GM18867 (cell line): ENCODE data around the gene ANKRD13D.

Experiments
- ATAC-seq: cut with Tn5 transposase; IDR thresholded peaks from one replicate; pipeline ENCODE4 v1.9.1; 2021; ENCODE audit warnings: mild to moderate bottlenecking, moderate library complexity; ENCODE audit not compliant: unreplicated experiment

The ANKRD13D gene

DNA sequence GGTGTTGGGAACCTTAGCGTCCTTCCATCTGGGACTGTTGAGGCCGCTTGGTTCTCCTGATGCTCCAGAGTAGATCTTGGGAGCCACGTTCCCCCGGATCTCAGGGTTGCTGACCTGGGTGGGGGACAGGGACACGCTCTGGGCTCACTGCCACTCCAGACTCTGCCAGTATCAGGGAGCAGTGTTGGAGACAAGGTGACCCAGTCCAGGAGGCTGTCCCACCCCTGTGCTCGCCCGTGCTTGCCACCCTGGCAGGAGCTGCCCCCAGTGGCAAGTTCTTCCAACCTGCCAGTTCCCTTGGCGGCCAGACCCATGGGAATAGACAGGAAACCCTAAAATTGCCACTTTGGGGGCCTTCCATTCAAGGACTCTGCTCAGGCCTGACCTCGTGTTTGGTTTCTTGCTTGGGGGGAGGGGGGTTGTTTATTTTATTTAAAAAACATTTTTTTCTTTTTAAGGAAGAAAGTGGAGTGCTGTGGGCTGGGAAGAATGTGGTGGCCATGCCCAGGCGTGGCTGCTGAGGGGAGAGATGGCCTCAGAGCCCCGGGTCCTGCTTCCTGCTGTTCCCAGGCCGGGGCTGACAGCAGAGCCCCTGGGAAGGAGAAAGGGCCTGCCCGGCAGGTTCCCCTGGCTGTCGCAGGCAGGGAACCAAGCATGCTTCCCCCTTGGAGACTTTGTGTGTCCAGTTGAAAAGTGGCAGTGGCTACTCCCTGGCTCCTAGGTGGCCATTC is 15.7 kb upstream of the ANKRD13D start:
- ATAC-seq = no peak

DNA sequence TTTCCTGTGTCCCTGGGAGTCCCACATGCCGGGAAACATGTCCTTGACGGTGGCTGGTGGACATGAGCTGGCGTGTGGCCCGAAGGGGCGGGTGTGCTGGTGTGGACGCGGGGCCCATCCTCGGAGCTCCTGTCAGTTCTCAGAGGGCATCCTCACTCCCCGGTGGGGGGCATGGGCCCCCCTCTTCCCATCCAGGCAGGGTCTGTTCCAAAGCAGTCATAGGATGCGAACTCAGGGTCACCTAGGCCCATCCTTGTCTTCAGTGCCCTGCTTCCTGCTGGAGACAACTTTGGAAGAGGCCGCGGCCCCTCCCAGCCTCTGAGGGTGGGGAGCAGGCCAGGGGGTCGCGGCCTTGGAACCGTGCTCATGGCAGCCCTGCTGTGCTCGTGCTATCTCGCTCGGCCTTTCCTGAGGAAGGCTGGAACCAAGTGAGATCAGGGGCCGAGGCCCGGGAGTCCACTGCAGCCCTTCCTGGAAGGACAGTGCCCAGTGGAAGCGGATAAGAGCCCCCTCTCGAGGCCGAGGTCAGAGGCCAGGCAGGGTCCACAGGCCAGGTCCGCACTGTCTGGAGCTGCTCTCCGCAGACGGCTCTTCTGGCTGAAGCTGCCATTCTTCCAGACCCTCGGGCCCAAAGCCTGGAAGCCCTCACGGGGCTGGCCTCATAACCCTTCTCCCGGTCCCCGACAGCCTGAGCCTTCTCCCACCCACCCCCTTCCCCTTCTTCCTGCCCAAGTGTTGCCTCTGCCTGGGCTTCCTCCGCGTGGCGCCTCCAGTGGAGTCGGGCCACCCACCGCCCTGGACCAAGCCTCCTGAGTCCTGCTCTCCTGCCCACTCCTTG is 14.1 kb upstream of the ANKRD13D start:
- ATAC-seq = no peak

DNA sequence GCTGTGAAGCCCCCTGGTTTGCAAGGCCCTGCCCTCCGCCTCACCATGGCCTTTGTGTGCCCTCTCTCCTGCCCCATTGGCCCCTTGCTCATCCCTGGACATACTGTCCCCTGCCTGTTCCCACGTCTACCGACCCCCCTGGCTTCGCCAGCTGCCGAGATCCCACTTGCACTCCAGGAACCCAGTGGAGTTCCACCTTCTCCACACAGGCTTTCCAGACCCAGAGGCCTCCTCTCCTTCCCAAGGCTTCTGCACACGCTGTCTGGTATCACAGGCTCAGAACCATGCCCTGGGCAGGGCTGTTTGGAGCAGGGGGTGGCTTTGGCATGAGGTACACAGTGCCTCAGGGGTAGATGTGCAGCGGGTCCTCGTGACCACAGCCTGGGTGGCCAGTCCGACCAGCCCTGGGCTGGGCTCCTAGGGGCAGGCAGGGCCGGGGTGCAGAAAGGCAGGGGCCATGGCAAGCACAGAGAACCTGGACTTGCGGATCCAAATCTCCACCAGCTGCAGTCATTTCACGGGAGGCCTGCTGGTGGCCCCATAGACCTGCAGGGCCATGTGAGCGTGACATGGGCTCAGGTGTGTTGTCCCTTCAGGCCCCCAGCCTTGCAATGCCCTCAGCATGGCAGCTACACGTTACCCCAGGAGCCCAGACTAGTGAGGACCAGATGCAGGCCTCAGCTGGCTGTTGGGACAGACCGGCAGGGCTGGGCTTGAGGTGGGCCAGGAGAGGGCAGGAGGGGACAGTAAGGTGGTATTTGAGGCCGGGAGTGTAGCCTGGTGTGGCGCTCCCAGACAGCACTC is 13.3 kb upstream of the ANKRD13D start:
- ATAC-seq = no peak

DNA sequence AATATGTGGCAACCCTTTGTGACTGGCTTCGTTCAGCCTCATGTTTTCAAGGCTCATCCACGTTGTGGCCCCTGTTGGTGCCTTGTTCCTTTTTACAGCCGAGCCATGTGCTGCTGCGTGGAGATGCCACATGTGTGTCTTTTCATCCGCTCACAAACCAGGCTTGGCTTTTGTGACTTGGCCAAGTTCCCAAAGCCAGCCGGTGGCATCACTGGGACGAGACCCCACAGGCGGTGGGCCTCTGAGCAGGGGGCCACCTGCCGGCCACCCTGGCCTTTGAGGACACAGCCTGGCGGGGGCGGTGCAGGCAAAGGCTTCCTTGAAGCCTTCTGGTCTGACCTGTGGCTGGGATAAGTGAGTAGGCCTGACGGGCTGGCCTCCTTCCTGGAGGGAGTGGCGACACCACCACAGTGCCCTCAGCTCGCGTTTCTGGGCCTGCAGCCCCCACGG is 12.3 kb upstream of the ANKRD13D start:
- peak; percentile 12 for ATAC-seq

DNA sequence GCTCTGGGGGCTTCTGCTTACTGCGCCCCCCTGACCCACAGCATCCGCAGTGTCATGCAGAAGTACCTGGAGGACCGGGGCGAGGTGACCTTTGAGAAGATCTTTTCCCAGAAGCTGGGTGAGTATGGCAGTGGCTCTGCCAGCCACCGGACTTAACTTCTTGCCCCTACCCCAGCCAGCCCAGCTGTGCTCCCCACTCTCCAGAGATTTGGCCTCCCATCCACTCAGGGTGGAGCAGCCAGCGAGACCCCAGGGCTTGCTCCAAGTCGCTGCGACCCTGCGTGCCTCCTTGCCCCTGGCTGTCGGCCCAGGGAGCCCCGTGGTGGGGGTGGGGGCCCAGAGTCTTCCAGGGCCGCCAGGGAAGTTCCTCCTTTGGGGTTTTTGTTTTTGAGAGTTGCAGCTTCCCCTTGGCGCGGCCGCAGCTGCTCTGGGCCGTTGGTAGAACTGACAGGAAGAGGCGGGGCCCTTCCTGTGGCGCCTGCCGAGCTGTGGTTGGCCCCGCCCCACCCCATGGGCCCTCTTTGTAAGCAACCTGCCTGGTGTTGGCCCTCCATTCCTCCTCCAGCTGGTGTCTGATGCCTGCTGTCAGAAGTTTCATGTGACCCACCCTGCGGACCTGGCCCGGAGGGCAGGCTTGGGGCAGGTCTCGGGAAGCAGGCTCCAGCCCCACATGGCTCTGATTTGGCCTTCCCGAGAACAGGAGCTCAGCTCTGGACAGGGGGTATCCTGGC is 11.7 kb upstream of the ANKRD13D start:
- peak; percentile 82 for ATAC-seq

DNA sequence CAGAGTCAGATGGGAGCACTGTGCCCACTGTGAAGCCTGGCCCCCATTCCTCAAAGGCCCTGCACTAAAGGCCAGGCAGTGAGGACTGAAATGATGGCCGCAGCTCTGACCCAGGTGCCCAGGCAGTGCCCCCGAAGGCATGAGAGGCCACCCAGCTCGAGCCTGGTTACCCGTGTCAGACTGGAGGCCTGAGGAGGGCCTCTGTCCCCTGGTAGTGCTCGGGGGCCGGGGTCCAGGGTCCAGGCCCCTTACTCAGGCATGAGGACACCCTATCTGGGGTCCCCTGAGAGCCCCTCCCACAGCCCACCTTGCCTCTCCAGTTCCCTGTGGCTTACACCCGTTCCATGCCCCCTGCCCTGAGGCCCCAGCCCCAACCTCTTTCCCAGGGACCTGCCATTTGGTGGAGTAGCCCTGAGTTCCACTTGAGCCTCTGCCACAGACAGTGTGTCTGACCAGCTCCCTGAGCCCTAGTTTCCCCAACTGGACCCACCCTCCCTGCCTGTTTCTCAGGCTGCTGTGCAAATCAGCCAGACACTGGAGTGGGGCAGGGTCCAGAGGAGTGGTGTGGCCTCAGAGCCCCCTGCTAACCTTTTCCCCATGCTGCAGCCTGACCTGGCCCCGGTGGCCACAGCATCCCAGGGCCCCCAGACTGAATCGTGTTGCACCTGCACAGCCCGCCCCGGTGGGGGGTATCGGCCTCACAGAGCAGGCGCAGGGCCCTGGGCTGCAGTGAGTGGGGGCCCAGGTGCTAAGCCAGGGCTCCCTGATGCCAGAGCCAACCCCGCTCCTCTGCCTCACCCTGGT is 10.8 kb upstream of the ANKRD13D start:
- ATAC-seq = no peak

DNA sequence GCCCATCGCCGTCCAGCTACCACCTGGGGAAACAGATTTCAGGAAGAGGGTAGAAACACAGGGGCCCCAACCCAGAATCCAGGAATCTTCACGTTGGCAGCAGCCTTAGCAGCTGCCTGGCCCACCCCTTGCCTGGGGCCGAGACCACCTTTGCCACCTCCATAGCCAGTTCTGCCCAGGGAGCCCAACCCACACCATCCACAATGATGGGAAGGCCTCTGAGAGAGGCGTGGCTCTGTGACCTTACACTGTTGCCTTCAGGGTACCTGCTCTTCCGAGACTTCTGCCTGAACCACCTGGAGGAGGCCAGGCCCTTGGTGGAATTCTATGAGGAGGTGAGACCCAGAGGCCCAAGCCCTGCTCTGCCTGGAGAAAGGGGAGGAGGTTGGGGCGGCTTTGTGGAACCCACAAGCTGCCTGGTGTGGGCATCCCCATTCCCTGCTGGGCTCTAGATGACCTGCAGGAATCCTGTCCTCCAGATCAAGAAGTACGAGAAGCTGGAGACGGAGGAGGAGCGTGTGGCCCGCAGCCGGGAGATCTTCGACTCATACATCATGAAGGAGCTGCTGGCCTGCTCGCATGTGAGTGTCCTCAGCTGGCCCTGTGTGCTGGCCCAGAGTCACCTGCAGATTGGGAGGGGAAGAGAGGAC is 10.0 kb upstream of the ANKRD13D start:
- no peak for ATAC-seq

DNA sequence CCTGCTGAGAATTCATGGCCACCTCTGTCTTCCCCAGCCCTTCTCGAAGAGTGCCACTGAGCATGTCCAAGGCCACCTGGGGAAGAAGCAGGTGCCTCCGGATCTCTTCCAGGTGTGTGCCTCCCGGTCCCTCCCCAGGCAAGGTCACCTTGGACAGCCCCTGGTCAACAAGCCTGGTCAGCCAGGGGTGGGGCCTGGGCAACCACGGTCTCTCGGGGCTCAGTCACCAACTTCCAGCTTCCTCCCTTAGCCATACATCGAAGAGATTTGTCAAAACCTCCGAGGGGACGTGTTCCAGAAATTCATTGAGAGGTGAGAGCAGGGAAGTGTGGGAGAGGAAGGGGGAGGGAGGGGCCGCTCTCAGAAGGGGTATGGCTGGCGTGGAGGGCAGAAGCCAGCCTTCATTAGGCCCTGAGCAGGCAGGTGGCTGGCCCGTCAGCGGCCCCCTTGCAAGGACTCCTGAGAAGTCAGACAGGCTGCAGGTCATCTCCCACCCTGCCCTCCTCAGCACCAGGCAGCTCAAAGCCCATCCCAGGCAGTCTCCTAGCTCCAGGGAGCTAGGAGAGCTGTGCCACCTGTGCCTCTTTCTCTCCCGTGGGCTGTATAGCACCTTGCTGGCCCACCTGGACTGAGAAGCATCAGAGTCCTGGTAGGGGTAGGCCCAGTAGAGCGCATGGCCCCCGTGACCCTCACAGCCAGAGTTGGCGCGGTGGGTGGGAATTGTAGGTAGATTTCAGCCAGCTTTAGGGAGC is 9.3 kb upstream of the ANKRD13D start:
- no peak for ATAC-seq

DNA sequence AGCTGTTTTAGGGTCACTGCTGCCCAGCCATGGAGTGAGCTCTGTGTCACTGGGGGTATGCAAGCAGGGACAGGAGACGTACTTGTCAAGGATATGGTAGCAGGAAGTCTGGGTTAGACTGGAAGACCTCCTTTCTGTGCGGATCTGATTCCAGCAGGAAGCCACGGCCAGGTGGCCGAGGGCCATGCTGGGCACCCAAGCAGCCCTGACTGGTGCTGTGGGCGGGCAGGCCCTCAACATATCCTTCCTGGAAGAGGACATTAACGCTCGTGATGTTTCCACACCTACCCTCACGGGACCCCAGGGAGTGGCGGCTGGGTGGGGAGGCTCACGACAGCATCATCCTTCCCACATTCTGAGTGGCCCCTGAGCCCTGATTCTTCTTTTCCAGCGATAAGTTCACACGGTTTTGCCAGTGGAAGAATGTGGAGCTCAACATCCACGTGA is 8.7 kb upstream of the ANKRD13D start:
- no peak for ATAC-seq

DNA sequence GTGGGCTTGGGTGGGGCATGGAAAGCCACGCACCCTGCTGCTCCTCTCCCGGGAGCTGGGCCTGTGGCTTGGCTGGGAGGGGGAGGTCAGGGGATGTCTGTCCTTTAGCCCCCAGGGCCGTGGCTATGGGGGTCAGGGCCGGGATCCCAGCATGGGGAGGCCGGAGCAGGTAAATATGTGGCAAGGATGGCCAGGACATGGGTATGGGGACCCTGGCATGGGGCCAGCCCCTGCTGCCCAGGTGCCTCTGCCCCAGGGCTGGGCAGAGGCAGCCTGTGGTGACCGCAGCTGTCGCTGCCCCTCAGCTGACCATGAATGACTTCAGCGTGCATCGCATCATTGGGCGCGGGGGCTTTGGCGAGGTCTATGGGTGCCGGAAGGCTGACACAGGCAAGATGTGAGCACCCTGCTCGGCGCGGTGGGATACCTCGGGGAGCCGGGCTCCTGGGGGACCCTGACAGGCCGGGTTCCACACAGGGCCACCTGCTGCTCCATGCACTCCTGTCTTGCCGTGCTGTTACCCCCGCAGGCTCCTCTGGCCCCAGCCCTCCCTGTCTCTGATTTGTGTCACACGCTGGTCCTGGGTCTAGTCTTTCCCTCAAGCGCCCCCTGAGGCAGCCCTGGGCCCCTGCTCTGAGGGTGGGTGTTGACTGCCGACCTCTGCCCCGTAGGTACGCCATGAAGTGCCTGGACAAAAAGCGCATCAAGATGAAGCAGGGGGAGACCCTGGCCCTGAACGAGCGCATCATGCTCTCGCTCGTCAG is 8.1 kb upstream of the ANKRD13D start:
- ATAC-seq = no peak

DNA sequence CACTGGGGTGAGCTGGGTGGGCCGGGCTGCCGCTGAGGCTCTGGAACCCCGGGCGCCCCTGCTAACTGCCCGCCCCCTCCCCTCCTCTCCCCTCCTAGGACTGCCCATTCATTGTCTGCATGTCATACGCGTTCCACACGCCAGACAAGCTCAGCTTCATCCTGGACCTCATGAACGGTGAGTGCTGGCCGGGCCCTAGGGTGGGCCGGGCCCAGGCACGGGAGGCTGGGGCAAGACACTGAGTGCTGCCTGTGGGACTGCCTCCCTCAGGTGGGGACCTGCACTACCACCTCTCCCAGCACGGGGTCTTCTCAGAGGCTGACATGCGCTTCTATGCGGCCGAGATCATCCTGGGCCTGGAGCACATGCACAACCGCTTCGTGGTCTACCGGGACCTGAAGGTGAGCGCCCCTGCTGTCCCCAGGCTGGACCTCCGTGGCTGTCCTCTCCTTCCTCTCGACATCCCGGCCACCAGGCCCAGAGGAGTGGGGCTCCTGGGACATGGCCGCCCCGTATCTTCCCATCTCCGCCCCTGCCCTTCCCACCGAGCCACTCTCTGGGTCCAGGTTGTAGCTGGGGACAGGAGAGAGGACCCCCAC is 7.5 kb upstream of the ANKRD13D start:
- ATAC-seq = no peak

DNA sequence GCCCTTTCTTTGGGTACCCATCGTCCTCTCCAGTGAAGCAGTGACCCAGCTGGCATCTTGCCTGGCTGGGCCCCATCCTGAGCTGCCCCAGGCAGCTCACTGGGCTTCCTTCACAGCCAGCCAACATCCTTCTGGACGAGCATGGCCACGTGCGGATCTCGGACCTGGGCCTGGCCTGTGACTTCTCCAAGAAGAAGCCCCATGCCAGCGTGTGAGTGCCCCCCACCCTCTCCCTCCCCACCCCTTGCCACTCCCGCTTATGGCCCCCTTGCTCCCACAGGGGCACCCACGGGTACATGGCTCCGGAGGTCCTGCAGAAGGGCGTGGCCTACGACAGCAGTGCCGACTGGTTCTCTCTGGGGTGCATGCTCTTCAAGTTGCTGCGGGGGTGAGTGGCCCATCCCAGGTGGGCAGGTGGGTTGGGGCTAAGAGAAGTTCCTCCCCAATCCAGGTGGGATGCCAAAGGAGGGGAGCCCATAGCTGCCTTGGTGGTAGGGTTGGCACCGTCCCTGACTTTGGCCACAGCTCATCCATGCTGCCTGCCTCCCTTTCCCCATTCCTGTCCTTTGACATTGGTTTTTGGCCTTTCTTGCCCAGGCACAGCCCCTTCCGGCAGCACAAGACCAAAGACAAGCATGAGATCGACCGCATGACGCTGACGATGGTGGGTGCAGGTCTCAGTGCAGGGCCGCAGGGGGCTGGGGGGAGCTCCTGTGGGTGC is 6.8 kb upstream of the ANKRD13D start:
- ATAC-seq = no peak

DNA sequence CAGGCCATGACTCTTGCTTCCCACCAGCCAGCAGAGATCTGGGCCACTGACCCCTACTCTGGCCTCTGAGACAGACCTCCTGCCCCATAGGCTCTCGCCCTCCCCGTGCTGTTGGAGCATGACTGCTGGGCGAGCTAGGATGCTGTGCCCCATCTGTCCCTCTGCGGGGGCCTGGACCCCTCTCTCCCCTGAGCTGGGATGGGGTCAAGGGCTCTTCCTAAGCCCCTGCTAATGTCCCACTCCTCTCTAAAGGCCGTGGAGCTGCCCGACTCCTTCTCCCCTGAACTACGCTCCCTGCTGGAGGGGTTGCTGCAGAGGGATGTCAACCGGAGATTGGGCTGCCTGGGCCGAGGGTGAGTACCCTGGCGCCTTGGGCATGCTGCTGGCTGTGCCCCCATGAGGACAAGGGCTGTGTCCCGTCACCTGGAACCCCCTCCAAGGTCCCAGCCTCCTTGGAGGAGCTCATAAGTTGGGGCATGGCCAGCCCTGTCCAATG is 6.2 kb upstream of the ANKRD13D start:
- ATAC-seq = no peak

DNA sequence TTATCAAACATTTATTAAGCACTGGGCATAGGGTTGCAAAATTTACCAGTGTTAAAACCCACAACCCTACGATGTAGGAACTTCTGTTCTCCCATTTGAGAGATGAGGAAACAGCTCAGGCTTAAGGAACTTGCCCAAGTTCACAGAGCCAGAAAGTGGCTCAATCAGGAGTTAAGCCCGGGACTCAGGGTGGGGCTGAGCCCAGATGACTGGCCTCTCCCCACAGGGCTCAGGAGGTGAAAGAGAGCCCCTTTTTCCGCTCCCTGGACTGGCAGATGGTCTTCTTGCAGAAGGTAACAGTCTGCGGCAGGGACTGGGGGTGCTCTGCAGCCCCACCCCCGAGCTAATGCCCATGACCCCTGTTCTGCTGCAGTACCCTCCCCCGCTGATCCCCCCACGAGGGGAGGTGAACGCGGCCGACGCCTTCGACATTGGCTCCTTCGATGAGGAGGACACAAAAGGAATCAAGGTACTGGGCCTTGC is 5.6 kb upstream of the ANKRD13D start:
- no peak for ATAC-seq

DNA sequence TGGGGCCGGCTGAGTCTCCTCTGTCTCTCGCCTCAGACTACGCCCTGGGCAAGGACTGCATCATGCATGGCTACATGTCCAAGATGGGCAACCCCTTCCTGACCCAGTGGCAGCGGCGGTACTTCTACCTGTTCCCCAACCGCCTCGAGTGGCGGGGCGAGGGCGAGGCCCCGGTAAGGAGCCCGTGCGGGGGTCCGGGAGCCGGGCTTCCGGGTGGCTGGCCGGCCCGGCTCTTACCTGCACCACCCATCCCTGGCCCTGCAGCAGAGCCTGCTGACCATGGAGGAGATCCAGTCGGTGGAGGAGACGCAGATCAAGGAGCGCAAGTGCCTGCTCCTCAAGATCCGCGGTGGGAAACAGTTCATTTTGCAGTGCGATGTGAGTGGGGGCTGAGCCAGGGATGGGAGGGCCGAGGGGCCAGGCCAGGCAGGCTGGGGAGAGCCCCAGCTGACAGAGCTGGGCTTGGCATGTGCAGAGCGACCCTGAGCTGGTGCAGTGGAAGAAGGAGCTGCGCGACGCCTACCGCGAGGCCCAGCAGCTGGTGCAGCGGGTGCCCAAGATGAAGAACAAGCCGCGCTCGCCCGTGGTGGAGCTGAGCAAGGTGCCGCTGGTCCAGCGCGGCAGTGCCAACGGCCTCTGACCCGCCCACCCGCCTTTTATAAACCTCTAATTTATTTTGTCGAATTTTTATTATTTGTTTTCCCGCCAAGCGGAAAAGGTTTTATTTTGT is 4.1 kb upstream of the ANKRD13D start:
- no peak for ATAC-seq
